ENCODE measurements around the gene SCNN1G.

DNA sequence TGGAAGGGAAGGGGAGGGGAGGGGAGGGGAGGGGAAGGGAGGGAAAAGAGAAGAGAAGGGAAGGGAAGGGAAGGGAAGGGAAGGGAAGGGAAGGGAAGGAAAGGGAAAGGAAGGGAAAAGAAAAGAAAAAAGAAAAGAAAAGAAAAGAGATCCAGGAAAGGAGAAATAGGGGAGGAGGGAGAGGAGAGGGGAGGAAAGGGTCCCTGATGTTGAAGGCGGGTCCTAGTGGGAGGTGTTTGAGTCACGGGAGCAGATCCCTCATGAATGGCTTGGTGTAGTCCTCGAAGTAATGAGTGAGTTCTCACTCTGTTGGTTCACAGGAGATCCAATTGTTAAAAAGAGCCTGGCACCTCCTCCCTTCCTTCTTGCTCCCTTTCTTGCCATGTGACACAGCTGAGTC is 26.4 kb upstream of the SCNN1G start:
- TF ChIP-seq POLR2AphosphoS5 (IDR thresholded peaks at IDR 0.05), result no peak
- TF ChIP-seq CTCF (IDR thresholded peaks at IDR 0.05), result no peak
- TF ChIP-seq POLR2A (IDR thresholded peaks at IDR 0.05), result no peak
